K562 (cell line): Measurements from ENCODE around the gene LSM14B. TPM values are rescaled to one million over a fixed set of nuclear protein-coding genes. Genes with fewer than 3 reads are reported as not detected.

ENCODE experiments used
- ATF1 ChIP-seq, 2 experiments: fragments of 450-650 bp in 1 of 2; IDR thresholded peaks; 2 replicates each; pipeline ENCODE4 v1.6.1; 2016; ENCODE audit warnings: missing compliant biosample characterization in 1 of 2, missing genetic modification characterization in 1 of 2
- CCNT2 ChIP-seq: IDR thresholded peaks from 2 replicates; pipeline ENCODE4 v1.6.1; 2011; ENCODE audit warnings: borderline replicate concordance, low read depth, mild to moderate bottlenecking, moderate library complexity, mixed read lengths, low read length; ENCODE audit not compliant: insufficient read length; ENCODE audit errors: extremely low read depth
- CXXC5 ChIP-seq: fragments of 250-450 bp; sonication (Bioruptor Pico); IDR thresholded peaks from 2 replicates; pipeline ENCODE4 v1.8.0; 2022; ENCODE audit warnings: inconsistent platforms, mild to moderate bottlenecking, moderate library complexity
- E2F3 ChIP-seq: fragments of 250-450 bp; sonication (Bioruptor Pico); IDR thresholded peaks from 2 replicates; pipeline ENCODE4 v1.4.0; 2020; ENCODE audit warnings: mild to moderate bottlenecking
- EP400 ChIP-seq: fragments of 450-650 bp; IDR thresholded peaks from 2 replicates; pipeline ENCODE4 v1.6.1; 2017; ENCODE audit warnings: antibody characterized with exemption, mild to moderate bottlenecking, moderate library complexity
- HCFC1 ChIP-seq: IDR thresholded peaks from 2 replicates; pipeline ENCODE4 v1.6.1; 2012; ENCODE audit warnings: low read depth, low read length, improper control_type of control experiment
- HSF4 ChIP-seq: fragments of 250-450 bp; sonication (Bioruptor Pico); IDR thresholded peaks from 2 replicates; pipeline ENCODE4 v2.1.2; 2022; ENCODE audit warnings: mild to moderate bottlenecking, moderate library complexity, borderline replicate concordance
- KDM5B ChIP-seq: fragments of 200-600 bp; sonication (generic); IDR thresholded peaks from 2 replicates; pipeline ENCODE4 v1.6.1; 2012; ENCODE audit warnings: low read depth, mild to moderate bottlenecking, moderate library complexity, low read length, control low read depth, inconsistent platforms; ENCODE audit not compliant: insufficient replicate concordance
- L3MBTL2 ChIP-seq: fragments of 450-650 bp; IDR thresholded peaks from 2 replicates; pipeline ENCODE4 v1.6.1; 2016; ENCODE audit warnings: mild to moderate bottlenecking, moderate library complexity
- MLLT1 ChIP-seq, 2 experiments: fragments of 450-650 bp; IDR thresholded peaks; 2 replicates each; pipeline ENCODE4 v1.6.1; 2016
- MNT ChIP-seq, 2 experiments: fragments of 450-650 bp; conservative IDR thresholded peaks; 2 replicates each; pipeline ENCODE4 v1.6.1; 2017; ENCODE audit warnings: mild to moderate bottlenecking in 2 of 2, moderate library complexity in 2 of 2
- MXI1 ChIP-seq: IDR thresholded peaks from 2 replicates; pipeline ENCODE4 v1.6.1; 2011; ENCODE audit warnings: low read depth, mild to moderate bottlenecking, improper control_type of control experiment, low read length
- NEUROD1 ChIP-seq: fragments of 150-350 bp; IDR thresholded peaks from 2 replicates; pipeline ENCODE4 v1.6.1; 2014; ENCODE audit warnings: borderline replicate concordance, low read length, low read depth; ENCODE audit not compliant: partially characterized antibody
- TFAP4 ChIP-seq: sonication (generic); formaldehyde crosslinking; IDR thresholded peaks from 2 replicates; pipeline ENCODE4 v1.8.0; 2022; ENCODE audit warnings: missing genetic modification reagents, mild to moderate bottlenecking, moderate library complexity, borderline replicate concordance
- TSHZ1 ChIP-seq: fragments of 250-450 bp; sonication (Bioruptor Pico); IDR thresholded peaks from 2 replicates; pipeline ENCODE4 v1.4.0; 2020; ENCODE audit warnings: mild to moderate bottlenecking, moderate library complexity
- ZNF639 ChIP-seq, 2 experiments: fragments of 200-800 bp in 1 of 2; sonication (Bioruptor generic) in 1 of 2; sonication (generic) in 1 of 2; formaldehyde crosslinking in 1 of 2; IDR thresholded peaks in 1 of 2; conservative IDR thresholded peaks in 1 of 2; 2 replicates each; pipeline versions ENCODE4 v1.5.0 to v1.6.1; 2016 to 2020; ENCODE audit warnings: missing compliant biosample characterization in 1 of 2, missing genetic modification characterization in 1 of 2, missing genetic modification reagents in 1 of 2
- polyA plus RNA-seq, 8 experiments: library from polyadenylated mRNA; depleted of rRNA in 4 of 8; stranded (reverse) in 5 of 8; unstranded in 3 of 8; fragments of >200 nt; fragmentation: Nextera tagmentation in 2 of 8; fragmentation: Illumina TruSeq in 1 of 8; extraction: Ambion mirVana in 2 of 8; extraction: Trizol in 1 of 8; gene quantifications; 2 replicates each; pipeline versions ENCODE4 v1.2.1 to v1.2.3, GENCODE V29; 2011 to 2014; ENCODE audit warnings: inconsistent platforms in 1 of 8, missing spikeins in 1 of 8
- total RNA-seq, 7 experiments: library from RNA; depleted of rRNA in 6 of 7; stranded (reverse); fragments of >200 nt in 6 of 7; fragmentation: Illumina TruSeq in 2 of 7; extraction: Trizol in 2 of 7; gene quantifications; 2 replicates each; pipeline versions ENCODE4 v1.2.1 to v1.2.3, GENCODE V29; 2011 to 2021; ENCODE audit warnings: low replicate concordance in 1 of 7

Gene LSM14B
- total and polyA plus RNA-seq, 9 of the 15 experiments (the other 6 are each of a cell fraction or from before 2014, with no cell fraction given), result 0.66 to 36.0 (median 20.2) TPM

GRCh38 chr20:62121776-62122653 is at the start of gene LSM14B (continued):
- TF ChIP-seq TSHZ1 (CRISPR knock-in tag) (no peak), CXXC5 (CRISPR knock-in tag) (peak; percentile 98), KDM5B (peak; percentile 44), NEUROD1 (peak; percentile 50), E2F3 (no peak), ATF1 (CRISPR knock-in tag; IDR thresholded peaks at IDR 0.05) (no peak), ATF1 (tag; IDR thresholded peaks at IDR 0.05) (peak; percentile 56; the same call in 1 of the 2 replicates), MNT (conservative IDR thresholded peaks at IDR 0.05) (peak in 1 of 2 experiments; percentile 77; a peak in 2 of 4 replicates), L3MBTL2 (peak; percentile 83), HCFC1 (peak; percentile 26), MXI1 (no peak; the same call in 1 of the 2 replicates), ZNF639 (CRISPR knock-in tag; conservative IDR thresholded peaks at IDR 0.05 in 1 of 2, IDR thresholded peaks at IDR 0.05 in 1 of 2) (peak in 1 of 2 experiments; percentile 95; a peak in 2 of 4 replicates), HSF4 (CRISPR knock-in tag) (no peak), TFAP4 (CRISPR knock-in tag) (peak; percentile 96), EP400 (no peak), MLLT1 (IDR thresholded peaks at IDR 0.05) (no peak), CCNT2 (peak; percentile 97)
